Neuronal stem cell (in vitro differentiated cells): ENCODE measurements around the gene RBM11.

ENCODE experiments used
- DNase-seq: peaks from one replicate; pipeline ENCODE4 v3.0.0-alpha.2; 2013; ENCODE audit warnings: low spot score
- H2AFZ ChIP-seq: one replicate; pipeline ENCODE4 v1.6.1; 2013; ENCODE audit warnings: mild to moderate bottlenecking, low read length, inconsistent platforms
- H2AK5ac ChIP-seq: 2 replicates; pipeline ENCODE4 v1.6.1; 2013; ENCODE audit warnings: low read depth, mild to moderate bottlenecking, inconsistent platforms, low read length, moderate library complexity, mixed read lengths
- H2BK120ac ChIP-seq: 2 replicates; pipeline ENCODE4 v1.6.1; 2013; ENCODE audit warnings: low read depth, mild to moderate bottlenecking, inconsistent platforms, low read length, moderate library complexity, mixed read lengths
- H2BK12ac ChIP-seq: one replicate; pipeline ENCODE4 v1.6.1; 2013; ENCODE audit warnings: low read length, inconsistent platforms
- H2BK15ac ChIP-seq: 2 replicates; pipeline ENCODE4 v1.6.1; 2013; ENCODE audit warnings: mild to moderate bottlenecking, low read length, inconsistent platforms, mixed read lengths
- H2BK5ac ChIP-seq: one replicate; pipeline ENCODE4 v1.6.1; 2013; ENCODE audit warnings: inconsistent platforms, mild to moderate bottlenecking, low read length, moderate library complexity
- H3K14ac ChIP-seq: one replicate; pipeline ENCODE4 v1.6.1; 2013; ENCODE audit warnings: low read length, inconsistent platforms
- H3K18ac ChIP-seq: 2 replicates; pipeline ENCODE4 v1.6.1; 2013; ENCODE audit warnings: low read length, inconsistent platforms
- H3K23ac ChIP-seq: 2 replicates; pipeline ENCODE4 v1.6.1; 2013; ENCODE audit warnings: low read depth, mild to moderate bottlenecking, mixed read lengths, low read length, inconsistent platforms; ENCODE audit not compliant: poor library complexity
- H3K27ac ChIP-seq: replicated peaks from 3 replicates; pipeline ENCODE4 v1.5.1; 2013; ENCODE audit warnings: low read length, inconsistent platforms
- H3K27me3 ChIP-seq, 3 experiments: 2 replicates each; pipeline ENCODE4 v1.6.1; 2013; ENCODE audit warnings: low read length in 3 of 3, mild to moderate bottlenecking in 2 of 3, inconsistent platforms in 1 of 3, low read depth in 1 of 3, mixed read lengths in 1 of 3, moderate library complexity in 1 of 3; ENCODE audit not compliant: control insufficient read depth in 3 of 3, insufficient read depth in 3 of 3
- H3K36me3 ChIP-seq, 2 donors: replicated peaks in 1 of 2; 2 replicates each; pipeline ENCODE4 v1.6.1; 2013; ENCODE audit warnings: low read length in 2 of 2; ENCODE audit not compliant: control insufficient read depth in 2 of 2, insufficient read depth in 2 of 2
- H3K4ac ChIP-seq: 2 replicates; pipeline ENCODE4 v1.6.1; 2013; ENCODE audit warnings: inconsistent platforms, mild to moderate bottlenecking, low read length, moderate library complexity
- H3K4me1 ChIP-seq, 2 donors: 1 replicate in 1 of 2; 2 replicates in 1 of 2; pipeline ENCODE4 v1.6.1; 2013; ENCODE audit warnings: low read length in 2 of 2, low read depth in 1 of 2; ENCODE audit not compliant: control insufficient read depth in 2 of 2, insufficient read depth in 1 of 2
- H3K4me2 ChIP-seq: one replicate; pipeline ENCODE4 v1.6.1; 2013; ENCODE audit warnings: mild to moderate bottlenecking, low read length, inconsistent platforms; ENCODE audit not compliant: insufficient read depth, poor library complexity, severe bottlenecking
- H3K4me3 ChIP-seq, 2 donors: 2 replicates each; pipeline ENCODE4 v1.5.1; 2013; ENCODE audit warnings: low read length in 2 of 2, mild to moderate bottlenecking in 2 of 2, inconsistent platforms in 1 of 2, moderate library complexity in 1 of 2
- H3K79me1 ChIP-seq: one replicate; pipeline ENCODE4 v1.6.1; 2013; ENCODE audit warnings: low read depth, mild to moderate bottlenecking, inconsistent platforms, low read length, moderate library complexity
- H3K9ac ChIP-seq: one replicate; pipeline ENCODE4 v1.6.1; 2013; ENCODE audit warnings: mild to moderate bottlenecking, low read depth, low read length, inconsistent platforms; ENCODE audit not compliant: poor library complexity
- H3K9me3 ChIP-seq, 2 donors: replicated peaks in 1 of 2; 2 replicates each; pipeline versions ENCODE3 to v1.6.1; 2013; ENCODE audit warnings: low read length in 2 of 2, mild to moderate bottlenecking in 2 of 2, inconsistent platforms in 1 of 2, low read depth in 1 of 2, mixed read lengths in 1 of 2, moderate library complexity in 1 of 2; ENCODE audit not compliant: control insufficient read depth in 2 of 2, insufficient read depth in 1 of 2
- H4K8ac ChIP-seq: one replicate; pipeline ENCODE4 v1.6.1; 2013; ENCODE audit warnings: low read depth, mild to moderate bottlenecking, inconsistent platforms, low read length, moderate library complexity
- H4K91ac ChIP-seq: one replicate; pipeline ENCODE4 v1.6.1; 2013; ENCODE audit warnings: low read length, low read depth, mild to moderate bottlenecking, inconsistent platforms; ENCODE audit not compliant: poor library complexity
- WGBS, 2 donors: extraction: QIAGEN DNeasy Blood & Tissue Kit; methylation state at CpG; one replicate each; pipeline ENCODE4 v1.1.7; 2013; ENCODE audit warnings: missing lambda C conversion rate in 2 of 2, mixed read lengths in 1 of 2; ENCODE audit not compliant: insufficient read length in 2 of 2, insufficient replicate concordance in 1 of 2; ENCODE audit errors: extremely low coverage in 2 of 2; 5-methylcytosine and 5-hydroxymethylcytosine counted together

RBM11 gene

DNA sequence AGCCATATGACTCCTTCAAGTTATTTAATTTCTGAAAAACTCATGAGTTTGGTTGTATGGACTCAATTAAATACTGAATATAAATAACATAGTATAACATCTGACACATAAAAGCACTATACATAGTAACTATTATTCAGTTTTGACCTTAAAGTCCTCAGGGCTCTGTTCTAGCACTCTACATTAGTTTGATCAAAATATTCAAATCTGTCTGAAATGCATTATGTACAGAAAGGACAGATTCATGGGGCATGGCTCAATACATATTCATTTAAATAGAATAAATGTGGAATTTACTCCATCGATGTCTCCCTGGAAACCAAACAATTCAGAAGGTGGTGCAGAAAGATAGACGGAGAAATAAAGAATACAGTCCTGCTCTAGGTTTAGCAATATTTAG, 49.1 kb downstream of the RBM11 start:
- no peak overlapping the region for H3K27ac ChIP-seq
- H3K4me2 ChIP-seq = no peak overlapping the region
- H3K18ac ChIP-seq = no peak overlapping the region
- no peaks in the 10 kb centered on the region for H3K27me3 ChIP-seq
- no peak overlapping the region for H4K91ac ChIP-seq
- no CpG with 5 or more reads among the region's 2 CpGs for WGBS, 2 donors
- no peak overlapping the region for H4K8ac ChIP-seq
- H3K4ac ChIP-seq = no peak overlapping the region
- no peak for DNase-seq
- H3K36me3 ChIP-seq = no peaks in the 10 kb centered on the region
- no peaks in the 10 kb centered on the region for H3K4me1 ChIP-seq
- H2BK120ac ChIP-seq = no peak overlapping the region
- H2AK5ac ChIP-seq = no peak overlapping the region
- no peak overlapping the region for H2BK5ac ChIP-seq
- no peak overlapping the region for H3K23ac ChIP-seq
- H3K9ac ChIP-seq = no peak overlapping the region
- no peak overlapping the region for H2BK12ac ChIP-seq
- H2BK15ac ChIP-seq = no peak overlapping the region
- no peak overlapping the region for H2AFZ ChIP-seq
- no peaks in the 10 kb centered on the region for H3K9me3 ChIP-seq
- H3K79me1 ChIP-seq = no peaks in the 10 kb centered on the region
- H3K4me3 ChIP-seq = no peak overlapping the region
- no peak overlapping the region for H3K14ac ChIP-seq

GRCh38 chr21:14267076-14267475, 51.1 kb downstream of the RBM11 start:
- H3K14ac ChIP-seq = no peak overlapping the region
- no peak overlapping the region for H3K4ac ChIP-seq
- no peaks in the 10 kb centered on the region for H3K36me3 ChIP-seq
- no peak overlapping the region for H3K27ac ChIP-seq
- no peak overlapping the region for H3K4me3 ChIP-seq
- no peaks in the 10 kb centered on the region for H3K4me1 ChIP-seq
- H4K8ac ChIP-seq = no peak overlapping the region
- H2BK15ac ChIP-seq = no peak overlapping the region
- H3K27me3 ChIP-seq = peaks cover 0 to under 1% (median 0%) of the 10 kb centered on the region in 3 experiments
- no peak overlapping the region for H2BK5ac ChIP-seq
- no peak overlapping the region for H3K18ac ChIP-seq
- H4K91ac ChIP-seq = no peak overlapping the region
- no peak overlapping the region for H3K23ac ChIP-seq
- no peak overlapping the region for H3K4me2 ChIP-seq
- no peak overlapping the region for H2BK12ac ChIP-seq
- no peaks in the 10 kb centered on the region for H3K9me3 ChIP-seq
- H3K9ac ChIP-seq = no peak overlapping the region
- H3K79me1 ChIP-seq = no peaks in the 10 kb centered on the region
- H2BK120ac ChIP-seq = no peak overlapping the region
- H2AFZ ChIP-seq = no peak overlapping the region
- no peak for DNase-seq
- H2AK5ac ChIP-seq = no peak overlapping the region

GRCh38 chr21:14270631-14271030, 54.7 kb downstream of the RBM11 start:
- no peak overlapping the region for H3K9ac ChIP-seq
- no peak overlapping the region for H3K14ac ChIP-seq
- no peak overlapping the region for H3K4me3 ChIP-seq
- no peaks in the 10 kb centered on the region for H3K9me3 ChIP-seq
- no peak overlapping the region for H3K18ac ChIP-seq
- H2BK12ac ChIP-seq = no peak overlapping the region
- H3K79me1 ChIP-seq = no peaks in the 10 kb centered on the region
- H2AFZ ChIP-seq = no peak overlapping the region
- no peak overlapping the region for H3K4me2 ChIP-seq
- H4K8ac ChIP-seq = no peak overlapping the region
- H3K23ac ChIP-seq = no peak overlapping the region
- DNase-seq = no peak
- H4K91ac ChIP-seq = no peak overlapping the region
- H2BK15ac ChIP-seq = no peak overlapping the region
- no peaks in the 10 kb centered on the region for H3K4me1 ChIP-seq
- H3K27ac ChIP-seq = no peak overlapping the region
- no peak overlapping the region for H2BK120ac ChIP-seq
- no peak overlapping the region for H2AK5ac ChIP-seq
- H2BK5ac ChIP-seq = no peak overlapping the region
- WGBS, 2 donors = no CpG with 5 or more reads among the region's 2 CpGs
- H3K4ac ChIP-seq = no peak overlapping the region
- H3K36me3 ChIP-seq = no peaks in the 10 kb centered on the region
- H3K27me3 ChIP-seq = peaks cover 0 to 21% (median 8%) of the 10 kb centered on the region in 3 experiments

- no peak overlapping the region for H3K18ac ChIP-seq
- H2BK5ac ChIP-seq = no peak overlapping the region
- no peak overlapping the region for H2BK15ac ChIP-seq
- H3K14ac ChIP-seq = no peak overlapping the region
- no peaks in the 10 kb centered on the region for H3K9me3 ChIP-seq
- H3K27me3 ChIP-seq = peaks cover 0 to 21% (median 8%) of the 10 kb centered on the region in 3 experiments
- DNase-seq = no peak
- WGBS, 2 donors = no CpG with 5 or more reads among the region's 3 CpGs
- no peak overlapping the region for H3K4ac ChIP-seq
- no peaks in the 10 kb centered on the region for H3K4me1 ChIP-seq
- H3K23ac ChIP-seq = no peak overlapping the region
- H4K91ac ChIP-seq = no peak overlapping the region
- H2BK120ac ChIP-seq = no peak overlapping the region
- H3K79me1 ChIP-seq = no peaks in the 10 kb centered on the region
- no peak overlapping the region for H2AFZ ChIP-seq
- H3K4me3 ChIP-seq = no peak overlapping the region
- no peak overlapping the region for H2BK12ac ChIP-seq
- no peaks in the 10 kb centered on the region for H3K36me3 ChIP-seq
- H3K4me2 ChIP-seq = no peak overlapping the region
- H3K9ac ChIP-seq = no peak overlapping the region
- H2AK5ac ChIP-seq = no peak overlapping the region
- H3K27ac ChIP-seq = no peak overlapping the region
- H4K8ac ChIP-seq = no peak overlapping the region
These were observed 55.1 kb downstream of the RBM11 start for GRCh38 chr21:14271053-14271452.
